Raji (cell line): Measurements from ENCODE around the gene IGLON5.

ENCODE experiments used
- POLR2A ChIP-seq: IDR thresholded peaks from 2 replicates; pipeline ENCODE4 v1.6.1; 2011; ENCODE audit warnings: low read depth, low read length, control low read depth; ENCODE audit not compliant: insufficient read depth

Gene IGLON5

GRCh38 chr19:51296336-51297093, 14.9 kb upstream of the IGLON5 start:
- no peak for TF ChIP-seq POLR2A

GRCh38 chr19:51297406-51297805, 14.0 kb upstream of the IGLON5 start:
- TF ChIP-seq POLR2A, result no peak

GRCh38 chr19:51301266-51301665, 10.2 kb upstream of the IGLON5 start:
- no peak for TF ChIP-seq POLR2A

- TF ChIP-seq POLR2A, result no peak
Measured at GRCh38 chr19:51305479-51305878, 6.0 kb upstream of the IGLON5 start.

GRCh38 chr19:51316688-51317087, 5.2 kb downstream of the IGLON5 start:
- no peak for TF ChIP-seq POLR2A

- no peak for TF ChIP-seq POLR2A
Measured at GRCh38 chr19:51317376-51317775, 5.9 kb downstream of the IGLON5 start.

- TF ChIP-seq POLR2A, result no peak
Measured at GRCh38 chr19:51317968-51318367, 6.5 kb downstream of the IGLON5 start.

GRCh38 chr19:51318687-51319648, 7.5 kb downstream of the IGLON5 start:
- TF ChIP-seq POLR2A, result no peak

- TF ChIP-seq POLR2A, result no peak
Measured at GRCh38 chr19:51319649-51320279, 8.3 kb downstream of the IGLON5 start.

- TF ChIP-seq POLR2A, result no peak
Measured at GRCh38 chr19:51320280-51320657, 8.8 kb downstream of the IGLON5 start.

- no peak for TF ChIP-seq POLR2A
Measured at GRCh38 chr19:51321799-51322198, 10.4 kb downstream of the IGLON5 start.

- TF ChIP-seq POLR2A, result no peak
Measured at GRCh38 chr19:51323481-51324166, 12.2 kb downstream of the IGLON5 start.

- no peak for TF ChIP-seq POLR2A
Measured at GRCh38 chr19:51324167-51324481, 12.7 kb downstream of the IGLON5 start.

- no peak for TF ChIP-seq POLR2A
Measured at GRCh38 chr19:51325161-51325976, 13.9 kb downstream of the IGLON5 start.
